ENCODE measurements around the gene CDC42SE2.

The CDC42SE2 gene

GRCh38 chr5:131369558-131369957, 105.7 kb downstream of the CDC42SE2 start:
- TF ChIP-seq CTCF (IDR thresholded peaks at IDR 0.05; ENCODE audit: control extremely low read depth, extremely low read depth, low read depth, missing control alignments) = no peak
- CTCF ChIA-PET = no interaction called here
- POLR2A ChIA-PET = no interaction called here
- no peak for DNase-seq (ENCODE audit: extremely low spot score)

GRCh38 chr5:131371835-131372234, 108.0 kb downstream of the CDC42SE2 start:
- POLR2A ChIA-PET = no interaction called here
- TF ChIP-seq CTCF (IDR thresholded peaks at IDR 0.05; ENCODE audit: control extremely low read depth, extremely low read depth, low read depth, missing control alignments) = no peak
- CTCF ChIA-PET = interaction anchor here (0.8 to 2.5 kb wide), 2 partner anchors 10 to 206 kb away, joined by 3 to 19 read pairs; no protein-coding TSS in a partner anchor
- no peak for DNase-seq (ENCODE audit: extremely low spot score)

- no peak for TF ChIP-seq CTCF (IDR thresholded peaks at IDR 0.05; ENCODE audit: control extremely low read depth, extremely low read depth, low read depth, missing control alignments)
- CTCF ChIA-PET = interaction anchor here (0.7 to 3.3 kb wide), 10 partner anchors 8 to 134 kb away, joined by 3 to 22 read pairs (median 4); no protein-coding TSS in a partner anchor
- no peak for DNase-seq (ENCODE audit: extremely low spot score)
- POLR2A ChIA-PET = no interaction called here
Measured at GRCh38 chr5:131373265-131373664, 109.4 kb downstream of the CDC42SE2 start.

GRCh38 chr5:131375351-131375750, 111.5 kb downstream of the CDC42SE2 start:
- CTCF ChIA-PET = interaction anchor here (0.8 to 3.3 kb wide), 7 partner anchors 9 to 94 kb away, joined by 3 to 22 read pairs (median 3); no protein-coding TSS in a partner anchor
- DNase-seq (ENCODE audit: extremely low spot score) = no peak
- POLR2A ChIA-PET = no interaction called here
- TF ChIP-seq CTCF (IDR thresholded peaks at IDR 0.05; ENCODE audit: control extremely low read depth, extremely low read depth, low read depth, missing control alignments) = no peak

GRCh38 chr5:131377346-131377745, 113.5 kb downstream of the CDC42SE2 start:
- DNase-seq (ENCODE audit: extremely low spot score) = no peak
- TF ChIP-seq CTCF (IDR thresholded peaks at IDR 0.05; ENCODE audit: control extremely low read depth, extremely low read depth, low read depth, missing control alignments) = no peak
- ChIA-PET POLR2A (no interaction called here), CTCF (interaction anchor here (1.0 to 1.8 kb wide), 5 partner anchors 11 to 155 kb away, joined by 3 to 11 read pairs (median 4); no protein-coding TSS in a partner anchor)

- TF ChIP-seq CTCF (IDR thresholded peaks at IDR 0.05; ENCODE audit: control extremely low read depth, extremely low read depth, low read depth, missing control alignments) = no peak
- CTCF ChIA-PET = interaction anchor here (1.0 to 1.8 kb wide), 5 partner anchors 11 to 156 kb away, joined by 3 to 11 read pairs (median 4); no protein-coding TSS in a partner anchor
- DNase-seq (ENCODE audit: extremely low spot score) = no peak
- POLR2A ChIA-PET = no interaction called here
Measured at GRCh38 chr5:131377785-131378325, 114.0 kb downstream of the CDC42SE2 start.
